Occipital lobe (tissue), 3 donors: ENCODE measurements around the gene HDAC4. TPM values are rescaled to one million over a fixed set of nuclear protein-coding genes. Genes with fewer than 3 reads are reported as not detected.

Experiments used
- DNase-seq: peaks from one replicate; lab custom pipeline; 2025; lab: John Stamatoyannopoulos, UW
- small RNA-seq: library from RNA; depleted of rRNA; stranded (forward); fragments of <200 nt; gene quantifications from one replicate; pipeline ENCODE3, GENCODE V24; 2014
- total RNA-seq: library from RNA; depleted of rRNA; stranded (reverse); fragments of >200 nt; gene quantifications from one replicate; pipeline ENCODE4 v1.2.3, GENCODE V29; 2014

HDAC4 gene
- total RNA-seq, 1 donor from 2014 or later = 30.9 TPM

- no peak for DNase-seq
These were observed 397.7 kb downstream of the HDAC4 start for GRCh38 chr2:239002954-239003623.

GRCh38 chr2:239002591-239002953, 398.2 kb downstream of the HDAC4 start:
- no peak for DNase-seq

- DNase-seq = no peak
These were observed 399.0 kb downstream of the HDAC4 start for GRCh38 chr2:239001794-239002193.

- no peak for DNase-seq
These were observed 400.2 kb downstream of the HDAC4 start for GRCh38 chr2:239000500-239001073.

- DNase-seq = no peak
These were observed 400.7 kb downstream of the HDAC4 start for GRCh38 chr2:239000089-239000488.

GRCh38 chr2:238999291-238999741, 401.5 kb downstream of the HDAC4 start:
- DNase-seq = no peak

- no peak for DNase-seq
These were observed 402.0 kb downstream of the HDAC4 start for GRCh38 chr2:238998801-238999200.

Small RNA genes within 50 kb of the gene (small RNA-seq; reads per million reads assigned to genes)
- gene MIR2467 (2.9 reads per million, percentile 87 among the genes with 10 or more reads in this experiment), gene MIR4269 (not detected), gene MIR4440 (not detected), gene MIR4441 (not detected)
